KOPT-K1 (cell line): ENCODE results near the gene KRTAP9-6.

ENCODE experiments used
- H3K27ac ChIP-seq: fragments of 200-600 bp; sonication (generic); 2 replicates; pipeline ENCODE4 v1.5.1; 2016; ENCODE audit warnings: antibody characterized with exemption, mild to moderate bottlenecking, low read depth, low read length; ENCODE audit not compliant: poor library complexity, severe bottlenecking
- H3K36me3 ChIP-seq: fragments of 200-600 bp; sonication (generic); 2 replicates; pipeline ENCODE4 v1.5.1; 2017; ENCODE audit warnings: antibody characterized with exemption, mild to moderate bottlenecking, low read length, moderate library complexity; ENCODE audit not compliant: insufficient read depth
- H3K9me3 ChIP-seq: fragments of 200-600 bp; sonication (generic); 2 replicates; pipeline ENCODE4 v1.5.1; 2017; ENCODE audit warnings: antibody characterized with exemption, low read length, mild to moderate bottlenecking; ENCODE audit not compliant: insufficient read depth, poor library complexity, severe bottlenecking

The KRTAP9-6 gene

GRCh38 chr17:41298458-41299135 is 33.4 kb downstream of the KRTAP9-6 start:
- Histone ChIP-seq H3K27ac (no peak overlapping the region), H3K36me3 (no peaks in the 10 kb centered on the region)

DNA sequence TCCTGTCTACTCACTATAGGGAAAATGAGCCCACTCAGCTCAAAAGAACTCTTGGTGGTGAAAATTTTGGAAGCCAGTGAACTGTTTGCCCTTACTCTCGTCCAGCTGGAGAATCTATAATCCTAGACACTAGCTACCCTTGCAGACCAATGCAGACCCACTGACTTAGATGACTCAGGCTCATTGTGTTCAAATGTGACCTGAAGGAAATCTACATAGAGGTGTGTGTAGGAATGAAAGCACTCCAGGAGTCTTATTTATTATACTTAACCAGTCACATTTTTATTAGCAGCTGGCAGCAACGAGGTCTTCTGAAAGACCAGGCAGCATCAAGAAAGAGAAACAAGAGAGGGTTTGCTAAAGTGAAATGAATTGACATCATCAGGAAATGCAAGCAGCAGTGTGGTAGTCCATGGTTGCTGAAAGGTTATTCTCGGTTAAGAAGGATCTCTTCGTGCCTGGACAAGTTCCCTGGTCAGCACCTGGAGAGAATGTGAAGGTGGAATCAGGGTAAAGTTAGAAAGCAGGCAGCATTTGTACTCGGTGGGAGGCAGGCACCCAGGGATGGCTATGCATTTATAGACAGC is 36.1 kb downstream of the KRTAP9-6 start:
- H3K36me3 ChIP-seq = no peaks in the 10 kb centered on the region
- no peaks in the 10 kb centered on the region for H3K9me3 ChIP-seq
- no peak overlapping the region for H3K27ac ChIP-seq

More at GRCh38 chr17:41298458-41299135, 33.4 kb downstream of the KRTAP9-6 start:
- H3K9me3 ChIP-seq = no peaks in the 10 kb centered on the region

DNA sequence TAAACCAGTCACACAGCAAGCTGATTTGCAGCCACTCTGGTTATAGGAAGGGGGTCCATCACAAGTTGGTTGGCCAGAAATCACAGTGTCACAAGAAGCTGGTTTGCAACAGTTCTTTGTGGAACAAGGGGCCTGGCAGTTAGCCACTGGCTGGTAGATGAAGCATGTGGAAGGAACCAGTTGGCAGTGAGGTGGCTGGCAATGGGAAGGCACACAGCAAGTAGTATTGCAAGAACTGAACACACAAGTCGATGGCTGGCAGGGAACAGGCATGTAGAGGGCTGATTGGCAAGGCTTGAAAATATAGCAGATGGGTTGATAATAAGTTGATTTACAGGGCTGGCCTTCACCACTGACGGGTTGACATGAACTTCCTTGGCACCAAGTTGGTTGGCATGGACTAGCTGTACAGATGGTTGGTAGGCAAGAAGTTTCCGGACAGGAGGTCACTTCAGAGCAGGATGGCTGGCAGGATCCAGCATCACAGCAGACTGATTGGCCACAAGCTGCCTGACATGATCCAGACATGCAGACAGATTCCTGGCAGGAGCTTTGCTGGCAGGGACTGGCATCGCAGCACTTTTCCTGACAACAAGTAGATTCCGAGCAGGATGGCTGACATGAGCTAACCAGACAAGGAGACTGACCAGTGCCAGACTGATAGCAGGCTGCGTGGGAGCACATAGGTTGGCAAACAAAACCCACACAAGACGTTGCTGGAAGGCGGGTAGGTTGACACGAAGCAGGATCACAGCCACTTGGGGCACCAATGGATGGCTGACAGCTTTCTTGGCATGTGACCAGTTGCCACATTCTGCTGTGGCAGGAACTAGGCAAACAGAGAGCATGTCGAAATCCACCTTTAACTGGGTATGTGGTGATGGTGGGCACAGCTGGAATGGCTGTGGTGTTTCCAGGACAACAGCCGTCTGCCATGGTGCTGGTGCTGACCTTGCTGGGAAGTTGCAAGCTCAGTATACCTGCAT is 37.0 kb downstream of the KRTAP9-6 start, which contains the start of gene KRTAP29-1:
Gene KRTAP29-1 (minus strand): TSS at position 936 of the 986 bp plus-strand sequence. CDS start 0 bp downstream, at position 936.
- no peak within 1 kb of the TSS for H3K27ac ChIP-seq
- H3K9me3 ChIP-seq = no peaks in the 10 kb centered on the region
- H3K36me3 ChIP-seq = no peaks in the 10 kb centered on the region

DNA sequence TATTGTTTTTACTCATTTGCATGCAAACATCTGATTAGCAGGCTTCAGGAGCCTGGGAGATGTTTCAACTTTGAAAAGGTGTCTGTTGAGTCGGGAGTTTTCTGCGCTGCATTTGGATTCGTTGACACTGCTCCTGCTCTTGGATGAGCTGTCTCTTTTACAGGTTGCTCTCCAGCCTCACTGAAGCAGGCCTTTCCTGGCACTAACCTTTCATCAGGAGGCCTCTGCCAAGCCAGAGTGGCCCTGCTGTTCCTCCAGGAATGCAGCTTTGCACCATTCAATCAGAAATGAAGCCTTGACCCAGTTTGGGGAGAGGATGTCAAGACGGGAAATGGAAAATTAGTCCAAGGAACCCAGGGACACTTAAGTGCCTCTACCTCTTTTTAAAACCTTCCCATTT is 37.8 kb downstream of the KRTAP9-6 start:
- Histone ChIP-seq H3K36me3 (no peaks in the 10 kb centered on the region), H3K9me3 (no peaks in the 10 kb centered on the region), H3K27ac (no peak overlapping the region)

- H3K36me3 ChIP-seq = no peaks in the 10 kb centered on the region
These were observed 38.9 kb downstream of the KRTAP9-6 start for GRCh38 chr17:41304091-41304490.

DNA sequence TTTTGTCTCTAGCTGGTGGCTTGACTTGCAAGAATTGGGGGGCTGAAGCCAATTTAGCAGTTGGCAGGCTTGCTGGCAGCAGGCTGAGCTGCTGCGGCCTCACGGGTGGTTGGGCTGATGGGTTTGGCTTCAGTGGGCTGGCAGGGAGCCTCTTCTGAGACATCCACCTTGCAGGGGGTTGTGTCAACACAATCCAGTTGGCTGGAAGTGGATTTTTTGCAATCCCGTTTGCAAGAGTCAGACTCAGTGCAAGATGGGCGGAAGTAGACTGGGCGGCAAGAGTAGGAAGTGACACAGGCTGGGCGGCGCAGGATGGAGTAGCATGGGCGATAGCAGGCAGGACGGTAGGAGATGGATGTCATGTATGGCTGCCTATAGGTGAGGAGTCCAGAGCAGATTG is 42.5 kb downstream of the KRTAP9-6 start:
- Histone ChIP-seq H3K9me3 (no peaks in the 10 kb centered on the region), H3K27ac (peak overlapping the region; percentile 74), H3K36me3 (no peaks in the 10 kb centered on the region)

More at GRCh38 chr17:41304091-41304490, 38.9 kb downstream of the KRTAP9-6 start:
- Histone ChIP-seq H3K27ac (no peak overlapping the region), H3K9me3 (no peaks in the 10 kb centered on the region)

DNA sequence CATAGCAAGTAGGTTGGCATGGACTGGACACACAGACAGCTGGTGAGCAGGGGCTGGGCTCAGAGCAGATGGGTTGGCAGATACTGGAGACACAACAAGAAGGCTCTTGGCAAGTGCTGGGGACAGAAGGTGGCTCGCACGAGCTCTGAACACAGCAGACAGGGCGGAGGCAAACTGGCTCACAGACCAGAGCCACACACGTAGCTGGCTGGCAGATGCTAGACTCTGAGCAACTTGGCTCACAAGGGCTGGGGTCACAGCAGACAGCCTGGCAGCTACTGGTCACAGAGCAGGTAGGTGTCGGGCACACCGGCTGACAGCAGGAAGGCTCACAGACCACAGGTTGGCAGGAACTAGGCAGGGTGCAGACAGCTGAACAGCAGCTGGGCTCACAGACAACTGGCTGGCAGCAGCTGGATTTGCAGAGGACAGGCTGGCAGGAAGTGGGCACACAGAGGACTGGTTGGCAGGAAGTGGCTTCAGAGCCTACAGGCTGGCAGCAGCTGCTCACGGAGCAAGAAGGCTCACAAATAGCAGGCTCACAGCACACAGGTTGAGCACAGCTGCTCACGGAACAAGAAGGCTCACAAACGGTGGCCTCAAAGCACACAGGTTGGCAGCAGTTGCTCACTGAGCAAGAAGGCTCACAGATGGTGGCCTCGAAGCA is 43.2 kb downstream of the KRTAP9-6 start:
- H3K27ac ChIP-seq = peak overlapping the region; percentile 74
- H3K36me3 ChIP-seq = no peaks in the 10 kb centered on the region
- H3K9me3 ChIP-seq = no peaks in the 10 kb centered on the region

- H3K27ac ChIP-seq = peak within 1 kb of the TSS; percentile 74
- H3K9me3 ChIP-seq = no peaks in the 10 kb centered on the region
- H3K36me3 ChIP-seq = no peaks in the 10 kb centered on the region
These were observed 43.8 kb downstream of the KRTAP9-6 start, which contains the start of gene KRTAP16-1 for GRCh38 chr17:41308918-41309359. Gene KRTAP16-1 (minus strand): TSS chr17:41309309. CDS start chr17:41309253, 56 bp downstream.

DNA sequence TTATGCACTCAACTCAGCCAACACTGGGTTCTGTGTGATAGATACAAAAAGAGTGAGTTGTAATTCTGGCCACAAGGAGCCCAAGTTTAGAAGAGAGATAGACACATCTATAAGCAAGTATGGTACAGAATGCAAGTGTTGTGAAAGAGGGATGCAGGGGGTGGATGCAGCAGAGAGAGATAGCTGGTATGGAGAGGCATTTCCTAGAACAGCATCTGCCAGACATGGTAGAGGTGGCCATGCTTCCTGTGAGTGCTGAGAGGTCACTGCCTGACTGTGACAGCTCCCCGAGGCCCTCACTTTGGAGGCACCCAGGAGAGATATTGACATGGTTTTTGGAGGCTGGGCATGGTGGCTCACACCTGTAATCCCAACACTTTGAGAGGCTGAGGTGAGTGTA is 45.9 kb downstream of the KRTAP9-6 start:
- Histone ChIP-seq H3K27ac (no peak overlapping the region), H3K9me3 (no peaks in the 10 kb centered on the region), H3K36me3 (no peaks in the 10 kb centered on the region)

- Histone ChIP-seq H3K9me3 (peaks cover 8% of the 10 kb centered on the region), H3K36me3 (no peaks in the 10 kb centered on the region), H3K27ac (no peak within 1 kb of the TSS)
These were observed 50.1 kb downstream of the KRTAP9-6 start, which contains the start of gene KRTAP17-1 for GRCh38 chr17:41315204-41315794. Gene KRTAP17-1 (minus strand): TSS chr17:41315710. CDS start chr17:41315650, 60 bp downstream.
